ENCODE results near the gene JMJD7.
"Not testable (repeated sequence)": the region's sequence is repeated elsewhere in the genome, so short reads cannot be mapped to it uniquely, and the experiment has no call there.

The JMJD7 gene

DNA sequence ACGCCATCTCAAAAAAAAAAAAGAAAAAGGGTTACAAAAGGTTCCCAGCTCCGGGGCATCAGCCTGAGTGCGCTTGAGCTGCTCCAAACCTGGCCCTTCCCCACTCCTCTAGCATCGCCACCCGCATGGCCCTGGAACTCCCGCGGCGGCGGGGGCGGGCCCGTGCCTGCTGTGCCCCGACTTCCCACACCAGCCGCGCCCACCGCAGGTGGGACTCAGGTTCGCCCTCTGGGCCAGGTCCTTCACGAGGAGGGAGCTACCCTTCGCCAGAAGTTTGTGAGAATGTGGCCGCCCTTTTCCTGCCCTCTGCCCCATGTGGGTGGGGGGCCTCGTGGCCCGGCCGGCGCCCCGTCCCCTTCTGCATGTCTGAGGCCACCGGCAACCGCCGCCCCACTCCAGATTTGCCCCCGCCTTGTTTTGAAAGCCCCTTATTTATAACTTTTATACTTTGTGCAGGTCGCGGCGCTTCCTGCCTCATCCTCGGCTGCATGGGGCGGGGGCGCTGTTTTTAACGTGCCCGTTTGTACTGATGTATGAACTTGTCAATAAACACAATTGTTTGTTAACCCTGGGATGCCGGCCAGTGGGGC is 507 bp upstream of the JMJD7 start:
- peak; percentile 33 for TF ChIP-seq CTCF (IDR thresholded peaks at IDR 0.05; ENCODE audit: control insufficient read depth, extremely low read depth, insufficient read depth)
- no peak for DNase-seq (ENCODE audit: low read depth)
- H3K4me3 ChIP-seq (ENCODE audit: low read depth, low read length): peak overlapping the region; percentile 46

DNA sequence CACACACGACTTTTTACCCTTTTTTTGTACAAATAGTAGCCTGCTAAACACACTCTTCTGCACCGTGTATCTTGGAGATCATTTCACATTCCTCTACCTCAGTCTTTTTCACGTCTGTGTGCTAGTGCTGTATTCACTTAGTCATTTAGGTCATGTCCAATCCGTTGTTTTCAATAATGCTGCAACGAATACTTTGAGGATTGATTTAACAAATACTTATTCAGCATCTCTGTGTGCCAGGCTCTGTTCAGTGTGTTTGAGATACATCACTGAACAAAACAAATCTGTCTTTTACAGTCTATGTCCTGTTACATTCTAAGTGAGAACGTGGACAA is 882 bp downstream of the JMJD7 start:
- DNase-seq (ENCODE audit: low read depth): no peak
- H3K4me3 ChIP-seq (ENCODE audit: low read depth, low read length): peak overlapping the region; percentile 67
- TF ChIP-seq CTCF (IDR thresholded peaks at IDR 0.05; ENCODE audit: control insufficient read depth, extremely low read depth, insufficient read depth): no peak

DNA sequence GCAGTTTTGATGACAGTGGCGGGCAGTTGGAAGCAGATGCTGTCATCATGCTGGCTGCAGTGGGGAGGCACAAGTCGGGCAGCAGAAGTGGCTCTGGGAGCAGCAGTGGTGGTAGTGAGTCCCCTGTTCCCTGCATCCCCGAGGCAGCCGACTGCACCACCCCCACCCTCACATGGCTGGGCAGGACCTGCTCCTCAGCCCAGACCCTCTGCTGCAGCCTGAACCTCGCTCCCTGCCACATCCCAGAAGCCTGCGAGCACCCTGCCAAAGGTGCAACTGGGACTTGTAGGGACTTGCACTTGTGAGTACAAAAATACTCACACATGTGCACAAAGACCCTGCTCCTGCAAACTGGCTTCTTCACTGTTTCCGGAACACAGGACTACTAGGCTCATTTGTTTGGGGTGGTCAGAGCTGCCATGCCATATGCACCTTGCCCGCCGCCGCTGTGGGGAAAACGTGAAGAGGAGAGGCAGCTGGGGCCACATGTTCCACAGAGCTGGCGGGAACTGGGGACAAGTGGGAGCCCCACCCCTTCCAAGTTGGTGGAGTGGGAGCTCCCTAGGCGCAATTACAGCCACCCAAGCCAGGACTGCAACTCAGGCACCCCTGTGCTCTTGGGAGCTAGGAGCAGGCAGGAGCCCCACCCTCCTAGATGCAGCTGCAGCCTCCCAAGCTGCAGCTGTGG is 2.2 kb downstream of the JMJD7 start:
- H3K4me3 ChIP-seq (ENCODE audit: low read depth, low read length): no peak overlapping the region
- DNase-seq (ENCODE audit: low read depth): no peak
- TF ChIP-seq CTCF (IDR thresholded peaks at IDR 0.05; ENCODE audit: control insufficient read depth, extremely low read depth, insufficient read depth): no peak

GRCh38 chr15:41831291-41831690 is 3.4 kb downstream of the JMJD7 start:
- H3K4me3 ChIP-seq (ENCODE audit: low read depth, low read length); DNase-seq (ENCODE audit: low read depth): not testable (repeated sequence)

GRCh38 chr15:41832208-41832607 is 4.3 kb downstream of the JMJD7 start:
- no peak for DNase-seq (ENCODE audit: low read depth)
- H3K4me3 ChIP-seq (ENCODE audit: low read depth, low read length): no peak overlapping the region
- TF ChIP-seq CTCF (IDR thresholded peaks at IDR 0.05; ENCODE audit: control insufficient read depth, extremely low read depth, insufficient read depth): no peak

DNA sequence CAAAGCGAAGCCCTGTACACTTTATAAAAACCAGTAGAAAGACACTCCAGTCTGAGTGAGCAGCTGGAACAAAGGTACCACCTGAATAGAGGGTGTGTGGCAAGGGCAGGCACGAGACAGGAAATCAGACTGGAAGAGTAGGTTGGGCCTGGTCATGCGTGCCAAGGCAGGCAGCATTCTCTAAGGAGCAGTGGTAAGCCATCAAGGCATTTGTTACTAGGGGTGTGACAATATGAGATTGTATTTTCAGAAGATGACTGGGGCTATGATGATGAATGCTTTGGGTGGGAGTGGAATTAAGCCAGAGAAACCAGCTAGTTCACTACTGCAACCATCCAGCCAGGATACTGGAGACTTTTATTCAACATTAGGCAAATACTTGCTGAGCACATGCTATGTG is 5.0 kb downstream of the JMJD7 start:
- H3K4me3 ChIP-seq (ENCODE audit: low read depth, low read length): no peak overlapping the region
- no peak for DNase-seq (ENCODE audit: low read depth)
- no peak for TF ChIP-seq CTCF (IDR thresholded peaks at IDR 0.05; ENCODE audit: control insufficient read depth, extremely low read depth, insufficient read depth)

DNA sequence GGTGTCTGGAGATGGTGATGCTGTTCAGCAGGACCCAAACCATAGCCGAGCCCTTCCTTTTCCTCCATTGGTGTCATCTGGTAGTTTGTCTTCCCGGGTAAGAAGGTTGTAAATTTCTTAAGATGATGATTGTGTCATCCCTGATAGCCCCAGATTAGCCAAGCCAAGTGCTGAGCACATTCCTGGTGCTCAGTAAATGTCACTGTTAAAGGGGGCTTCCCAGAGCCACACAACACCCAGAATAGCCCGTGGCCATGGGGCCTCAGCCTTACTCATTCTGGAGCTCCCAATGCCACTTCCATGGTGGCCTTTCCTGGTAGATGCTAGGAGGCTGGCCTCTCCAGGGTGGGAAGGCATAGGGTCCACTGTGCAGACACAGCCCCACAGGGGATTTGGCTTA is 6.2 kb downstream of the JMJD7 start:
- H3K4me3 ChIP-seq (ENCODE audit: low read depth, low read length): no peak overlapping the region
- no peak for TF ChIP-seq CTCF (IDR thresholded peaks at IDR 0.05; ENCODE audit: control insufficient read depth, extremely low read depth, insufficient read depth)
- DNase-seq (ENCODE audit: low read depth): no peak
